GM21526 (cell line): ENCODE data around the gene MYO1H.
"Not testable (repeated sequence)": the region's sequence is repeated elsewhere in the genome, so short reads cannot be mapped to it uniquely, and the experiment has no call there.

ENCODE experiments used
- ATAC-seq: cut with Tn5 transposase; IDR thresholded peaks from one replicate; pipeline ENCODE4 v1.9.1; 2021; ENCODE audit warnings: moderate library complexity; ENCODE audit not compliant: unreplicated experiment, low FRiP score

MYO1H gene

GRCh38 chr12:109347589-109347988, at the start of gene MYO1H:
Gene MYO1H (plus strand): TSS chr12:109347900. CDS start chr12:109347961, 61 bp downstream.
- no peak for ATAC-seq

GRCh38 chr12:109299849-109300248, 47.9 kb upstream of the MYO1H start:
- ATAC-seq, result no peak

- no peak for ATAC-seq
Observed at GRCh38 chr12:109301643-109302168, 46.0 kb upstream of the MYO1H start.

GRCh38 chr12:109302358-109302757, 45.3 kb upstream of the MYO1H start:
- ATAC-seq, result no peak

- ATAC-seq, result no peak
Observed at GRCh38 chr12:109302770-109303169, 44.9 kb upstream of the MYO1H start.

GRCh38 chr12:109304485-109304884, 43.2 kb upstream of the MYO1H start:
- ATAC-seq, result no peak

GRCh38 chr12:109305547-109305946, 42.2 kb upstream of the MYO1H start:
- ATAC-seq, result no peak

GRCh38 chr12:109307051-109307450, 40.6 kb upstream of the MYO1H start:
- ATAC-seq, result no peak

GRCh38 chr12:109308534-109309380, 38.9 kb upstream of the MYO1H start, which contains the start of gene FOXN4:
Gene FOXN4 (minus strand): TSS chr12:109309284. CDS start chr12:109308321, 963 bp downstream.
- no peak for ATAC-seq

- ATAC-seq, result no peak
Observed at GRCh38 chr12:109309381-109310246, 38.1 kb upstream of the MYO1H start.

GRCh38 chr12:109310247-109311125, 37.2 kb upstream of the MYO1H start:
- ATAC-seq, result no peak

- ATAC-seq, result not testable (repeated sequence)
Observed at GRCh38 chr12:109321294-109321693, 26.4 kb upstream of the MYO1H start.

- no peak for ATAC-seq
Observed at GRCh38 chr12:109329003-109329402, 18.7 kb upstream of the MYO1H start.

- no peak for ATAC-seq
Observed at GRCh38 chr12:109329686-109330085, 18.0 kb upstream of the MYO1H start.

GRCh38 chr12:109330282-109331230, 17.1 kb upstream of the MYO1H start:
- ATAC-seq, result no peak

GRCh38 chr12:109331301-109331952, 16.3 kb upstream of the MYO1H start:
- no peak for ATAC-seq

- no peak for ATAC-seq
Observed at GRCh38 chr12:109334887-109335286, 12.8 kb upstream of the MYO1H start.

- ATAC-seq, result no peak
Observed at GRCh38 chr12:109336593-109336992, 11.1 kb upstream of the MYO1H start.
